Activated CD8-positive, alpha-beta T cell treated with anti-CD3 and anti-CD28 coated beads for 36 hours (primary cell): Measurements from ENCODE around the gene THTPA. TPM values are rescaled to one million over a fixed set of nuclear protein-coding genes. Genes with fewer than 3 reads are reported as not detected.

Experiments
- ATAC-seq: fragments of 200-7000 bp; cut with Tn5 transposase; one replicate; pipeline ENCODE4 v1.10.0; 2021; ENCODE audit warnings: mild to moderate bottlenecking, moderate library complexity
- CTCF ChIA-PET: fragments of 350-600 bp; sonication (Branson Sonifier 250); formaldehyde crosslinking; loops from one replicate; lab custom pipeline; 2021; ENCODE audit warnings: antibody characterized with exemption; lab: Charles Lee
- POLR2A ChIA-PET: fragments of 350-600 bp; sonication (Branson Sonifier 250); formaldehyde crosslinking; loops from one replicate; lab custom pipeline; 2021; ENCODE audit warnings: antibody characterized with exemption; lab: Charles Lee
- DNase-seq: peaks from one replicate; pipeline ENCODE4 v3.0.0-alpha.2; 2020
- H3K27ac Mint-ChIP-seq: one replicate; pipeline ENCODE4 v1.8.0; 2021; ENCODE audit warnings: mild to moderate bottlenecking, mixed read lengths
- H3K27me3 Mint-ChIP-seq: one replicate; pipeline ENCODE4 v1.8.0; 2021; ENCODE audit warnings: mixed read lengths
- H3K36me3 Mint-ChIP-seq: one replicate; pipeline ENCODE4 v1.8.0; 2021; ENCODE audit warnings: low read depth, mixed read lengths
- H3K4me1 Mint-ChIP-seq: one replicate; pipeline ENCODE4 v1.8.0; 2021; ENCODE audit warnings: low read depth, mixed read lengths
- H3K4me3 Mint-ChIP-seq: one replicate; pipeline ENCODE4 v1.8.0; 2021; ENCODE audit warnings: mild to moderate bottlenecking, moderate library complexity, mixed read lengths
- H3K9me3 Mint-ChIP-seq: one replicate; pipeline ENCODE4 v1.8.0; 2021; ENCODE audit warnings: mixed read lengths
- intact Hi-C: fragments of 100-400 bp; cut with micrococcal nuclease; formaldehyde crosslinking; loops from one replicate; pipeline ENCODE4 v1.10.0; 2022
- total RNA-seq, 2 experiments: library from RNA; stranded (reverse); gene quantifications; one replicate each; pipeline ENCODE4 v1.2.3, GENCODE V29; 2021
- TF ChIP-seq, protein P1 (sequence below): fragments of 200-600 bp; IDR thresholded peaks from one replicate; pipeline ENCODE4 v1.8.0; 2022; ENCODE audit warnings: antibody characterized with exemption, mild to moderate bottlenecking

Gene THTPA
- total RNA-seq, 2 experiments from 2014 or later, result 5.1 to 7.6 TPM

DNA sequence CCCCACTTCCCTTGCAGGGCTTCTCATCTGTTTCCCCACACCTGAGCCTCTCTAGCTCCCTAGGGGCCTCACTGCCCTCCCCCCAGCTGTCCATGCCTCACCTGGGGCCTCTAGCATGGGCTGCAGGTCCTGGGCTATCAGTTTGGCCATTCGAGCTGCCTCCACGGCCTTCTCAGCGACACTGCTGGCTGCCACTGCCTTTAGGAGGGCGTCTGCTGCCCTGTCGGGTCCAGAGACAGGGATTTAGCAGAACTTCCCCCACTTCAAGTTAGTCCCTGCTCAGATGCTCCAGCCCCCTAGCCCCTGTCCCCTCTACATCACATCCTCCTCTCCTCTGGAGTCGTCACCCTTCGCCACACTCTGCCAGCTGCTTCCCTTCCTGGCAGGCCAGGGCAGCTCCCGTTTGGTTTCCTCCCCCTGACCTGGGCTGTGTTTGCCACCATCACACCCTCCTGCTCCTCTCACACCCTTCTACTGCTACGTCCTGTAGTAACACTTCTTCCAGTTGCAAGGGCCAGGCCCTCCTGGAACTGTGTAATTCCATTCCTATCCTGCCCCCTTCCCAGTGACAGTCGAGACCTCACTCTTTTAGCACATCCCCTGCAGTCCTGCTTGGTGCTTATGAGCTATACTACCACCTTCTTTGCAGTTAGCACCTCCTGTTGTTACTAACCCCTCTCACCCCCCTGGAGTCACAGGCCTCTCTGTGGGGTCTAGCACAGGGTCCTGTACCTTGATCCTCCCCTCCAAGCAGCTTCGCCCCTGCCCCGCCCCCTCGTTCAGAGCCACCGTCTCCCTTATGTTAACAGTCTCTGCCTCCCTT, 15.8 kb downstream of the THTPA start:
- Mint-ChIP-seq H3K4me1 (peaks cover 20% of the 10 kb centered on the region), H3K36me3 (no peaks in the 10 kb centered on the region), H3K27me3 (peaks cover 28% of the 10 kb centered on the region), H3K4me3 (no peak overlapping the region), H3K9me3 (no peaks in the 10 kb centered on the region), H3K27ac (no peak overlapping the region)
- ChIA-PET POLR2A (no interaction called here), CTCF (interaction anchor here (5.5 kb wide), 1 partner anchor 18 kb away, joined by 20 read pairs; no protein-coding TSS in a partner anchor)
- no peak for ATAC-seq
- intact Hi-C loops, result no loop called here
- TF ChIP-seq, protein P1, sequence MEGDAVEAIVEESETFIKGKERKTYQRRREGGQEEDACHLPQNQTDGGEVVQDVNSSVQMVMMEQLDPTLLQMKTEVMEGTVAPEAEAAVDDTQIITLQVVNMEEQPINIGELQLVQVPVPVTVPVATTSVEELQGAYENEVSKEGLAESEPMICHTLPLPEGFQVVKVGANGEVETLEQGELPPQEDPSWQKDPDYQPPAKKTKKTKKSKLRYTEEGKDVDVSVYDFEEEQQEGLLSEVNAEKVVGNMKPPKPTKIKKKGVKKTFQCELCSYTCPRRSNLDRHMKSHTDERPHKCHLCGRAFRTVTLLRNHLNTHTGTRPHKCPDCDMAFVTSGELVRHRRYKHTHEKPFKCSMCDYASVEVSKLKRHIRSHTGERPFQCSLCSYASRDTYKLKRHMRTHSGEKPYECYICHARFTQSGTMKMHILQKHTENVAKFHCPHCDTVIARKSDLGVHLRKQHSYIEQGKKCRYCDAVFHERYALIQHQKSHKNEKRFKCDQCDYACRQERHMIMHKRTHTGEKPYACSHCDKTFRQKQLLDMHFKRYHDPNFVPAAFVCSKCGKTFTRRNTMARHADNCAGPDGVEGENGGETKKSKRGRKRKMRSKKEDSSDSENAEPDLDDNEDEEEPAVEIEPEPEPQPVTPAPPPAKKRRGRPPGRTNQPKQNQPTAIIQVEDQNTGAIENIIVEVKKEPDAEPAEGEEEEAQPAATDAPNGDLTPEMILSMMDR, result no peak
- no peak for DNase-seq

DNA sequence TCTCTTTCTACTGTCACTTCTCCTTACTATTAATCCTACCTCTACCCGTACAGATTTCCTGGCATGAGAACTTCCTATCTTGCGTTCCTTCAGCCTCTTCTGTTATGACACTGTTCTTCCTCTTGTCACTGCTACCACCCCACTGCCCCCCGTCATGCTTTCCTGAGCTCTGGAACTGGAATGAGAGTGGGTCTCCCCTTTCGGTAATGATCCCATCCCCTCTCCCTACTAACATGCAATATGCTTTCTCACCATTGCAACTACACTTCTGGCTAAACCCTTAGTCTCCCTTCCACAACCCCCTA, 16.4 kb downstream of the THTPA start:
- ATAC-seq (no peak), DNase-seq (no peak)
- Mint-ChIP-seq H3K36me3 (no peaks in the 10 kb centered on the region), H3K27ac (no peak overlapping the region), H3K4me3 (no peak overlapping the region), H3K27me3 (peaks cover 32% of the 10 kb centered on the region), H3K4me1 (peaks cover 22% of the 10 kb centered on the region), H3K9me3 (no peaks in the 10 kb centered on the region)
- intact Hi-C loops, result no loop called here
- ChIA-PET CTCF (interaction anchor here (1.0 to 5.5 kb wide), 2 partner anchors 13 to 17 kb away, joined by 4 to 20 read pairs; no protein-coding TSS in a partner anchor), POLR2A (no interaction called here)
- TF ChIP-seq, protein P1, result no peak

- DNase-seq, result no peak
- intact Hi-C loops, result no loop called here
- Mint-ChIP-seq H3K9me3 (no peaks in the 10 kb centered on the region), H3K4me3 (no peak overlapping the region), H3K4me1 (peaks cover 20% of the 10 kb centered on the region), H3K36me3 (no peaks in the 10 kb centered on the region), H3K27me3 (peaks cover 32% of the 10 kb centered on the region), H3K27ac (no peak overlapping the region)
- CTCF ChIA-PET, result interaction anchor here (1.0 to 5.5 kb wide), 2 partner anchors 13 to 17 kb away, joined by 4 to 20 read pairs; no protein-coding TSS in a partner anchor
- POLR2A ChIA-PET, result no interaction called here
- ATAC-seq, result no peak
- TF ChIP-seq, protein P1, result no peak
Measured at GRCh38 chr14:23572836-23573235, 16.8 kb downstream of the THTPA start.

DNA sequence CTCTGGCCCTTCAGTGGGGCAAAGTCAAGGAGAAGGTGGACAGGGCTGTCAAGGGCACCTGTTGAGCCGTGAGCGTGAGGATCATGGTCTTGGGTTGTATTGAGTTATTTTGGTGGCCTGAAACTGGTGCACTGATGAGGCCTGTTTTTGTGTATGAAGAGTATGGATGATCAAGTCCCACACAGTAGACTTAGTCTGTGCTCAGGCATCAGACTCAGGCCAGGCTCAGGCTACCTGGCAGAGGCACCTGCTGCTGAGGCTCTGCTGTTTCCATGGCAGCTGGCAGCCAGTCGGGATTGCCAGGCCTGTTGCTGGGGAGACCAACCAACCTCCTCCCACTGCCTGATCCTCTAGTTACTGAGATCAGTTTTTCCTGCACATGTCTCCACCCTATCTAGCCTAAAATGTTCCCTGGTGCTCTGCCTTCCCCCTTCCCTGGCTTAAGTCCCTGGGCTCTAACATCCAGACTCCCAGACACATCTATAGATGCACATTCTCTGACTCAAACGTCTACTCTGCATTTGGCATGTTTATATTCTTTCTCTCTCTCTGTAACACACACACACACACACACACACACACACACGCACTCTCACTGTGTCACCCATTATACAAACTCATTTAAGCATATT, 17.4 kb downstream of the THTPA start:
- Mint-ChIP-seq H3K4me3 (no peak overlapping the region), H3K9me3 (no peaks in the 10 kb centered on the region), H3K27me3 (peaks cover 35% of the 10 kb centered on the region), H3K27ac (no peak overlapping the region), H3K4me1 (peaks cover 14% of the 10 kb centered on the region), H3K36me3 (no peaks in the 10 kb centered on the region)
- no peak for ATAC-seq
- CTCF ChIA-PET, result interaction anchor here (1.0 to 5.5 kb wide), 2 partner anchors 14 to 16 kb away, joined by 4 to 20 read pairs; no protein-coding TSS in a partner anchor
- TF ChIP-seq, protein P1, result no peak
- POLR2A ChIA-PET, result no interaction called here
- no peak for DNase-seq
- intact Hi-C loops, result no loop called here
